ENCODE data around the gene SLC2A5.
"Not testable (repeated sequence)": the region's sequence is repeated elsewhere in the genome, so short reads cannot be mapped to it uniquely, and the experiment has no call there.

The SLC2A5 gene, protein sequence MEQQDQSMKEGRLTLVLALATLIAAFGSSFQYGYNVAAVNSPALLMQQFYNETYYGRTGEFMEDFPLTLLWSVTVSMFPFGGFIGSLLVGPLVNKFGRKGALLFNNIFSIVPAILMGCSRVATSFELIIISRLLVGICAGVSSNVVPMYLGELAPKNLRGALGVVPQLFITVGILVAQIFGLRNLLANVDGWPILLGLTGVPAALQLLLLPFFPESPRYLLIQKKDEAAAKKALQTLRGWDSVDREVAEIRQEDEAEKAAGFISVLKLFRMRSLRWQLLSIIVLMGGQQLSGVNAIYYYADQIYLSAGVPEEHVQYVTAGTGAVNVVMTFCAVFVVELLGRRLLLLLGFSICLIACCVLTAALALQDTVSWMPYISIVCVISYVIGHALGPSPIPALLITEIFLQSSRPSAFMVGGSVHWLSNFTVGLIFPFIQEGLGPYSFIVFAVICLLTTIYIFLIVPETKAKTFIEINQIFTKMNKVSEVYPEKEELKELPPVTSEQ

DNA sequence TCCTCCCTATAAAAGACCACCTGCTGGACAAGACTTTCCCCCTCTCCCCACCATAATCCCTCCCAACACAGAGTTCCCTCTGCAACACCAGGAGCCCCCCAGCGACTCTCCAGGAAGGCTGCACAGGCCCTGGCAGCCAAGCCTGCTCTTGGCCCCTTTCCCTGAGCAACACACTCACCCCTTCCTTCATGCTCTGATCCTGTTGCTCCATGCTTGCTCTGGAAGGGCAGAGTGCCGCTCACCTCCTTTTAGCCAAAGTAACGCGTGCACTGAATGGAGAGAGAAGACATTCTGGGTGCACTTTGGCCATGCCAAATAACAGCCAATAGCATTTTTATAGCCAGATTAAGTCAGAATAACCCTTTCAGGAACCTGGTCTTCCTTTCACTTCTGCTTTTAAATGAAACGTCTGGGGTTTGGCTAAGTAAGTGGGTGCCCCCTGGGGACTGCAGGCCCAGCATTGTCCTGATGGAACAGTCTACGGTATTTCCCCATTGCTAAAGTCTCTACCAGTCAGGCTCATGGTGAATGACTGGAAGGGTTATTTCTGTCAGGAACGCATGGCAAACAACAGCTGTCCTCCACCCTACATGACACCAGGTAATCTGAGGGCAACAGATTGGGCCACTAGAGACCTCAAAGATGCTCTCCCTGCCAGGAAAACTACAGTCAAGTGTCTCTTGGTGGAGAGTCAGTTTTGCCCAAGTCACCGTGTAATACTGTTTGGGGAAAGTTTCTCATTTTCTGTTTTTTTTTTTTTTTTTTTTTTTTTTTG is at the start of gene SLC2A5:
Gene SLC2A5 (minus strand): TSS at position 310 of the 775 bp plus-strand sequence. CDS start 99 bp downstream, at position 211.
- peak; percentile 77 for DNase-seq

DNA sequence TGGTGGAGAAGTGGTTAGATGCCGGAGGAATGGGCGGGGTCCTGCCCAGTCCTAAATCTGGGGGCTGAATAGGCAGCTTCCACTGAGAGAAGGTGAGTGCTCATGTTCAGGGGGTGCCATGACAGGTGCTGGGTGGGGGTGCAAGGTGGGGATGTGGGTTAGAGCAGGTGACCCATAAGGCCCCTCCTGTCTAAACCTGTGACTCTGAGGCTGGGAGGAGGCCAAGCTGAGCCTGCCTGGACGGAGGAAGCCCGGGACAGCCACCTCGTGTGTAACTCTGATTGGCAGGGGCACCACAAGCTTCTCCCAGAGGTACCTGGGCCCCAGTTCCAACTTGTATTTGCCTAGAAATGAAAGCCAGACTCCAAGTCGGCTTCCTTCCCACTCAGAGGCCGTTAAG is 48.8 kb upstream of the SLC2A5 start:
- DNase-seq, result no peak

DNA sequence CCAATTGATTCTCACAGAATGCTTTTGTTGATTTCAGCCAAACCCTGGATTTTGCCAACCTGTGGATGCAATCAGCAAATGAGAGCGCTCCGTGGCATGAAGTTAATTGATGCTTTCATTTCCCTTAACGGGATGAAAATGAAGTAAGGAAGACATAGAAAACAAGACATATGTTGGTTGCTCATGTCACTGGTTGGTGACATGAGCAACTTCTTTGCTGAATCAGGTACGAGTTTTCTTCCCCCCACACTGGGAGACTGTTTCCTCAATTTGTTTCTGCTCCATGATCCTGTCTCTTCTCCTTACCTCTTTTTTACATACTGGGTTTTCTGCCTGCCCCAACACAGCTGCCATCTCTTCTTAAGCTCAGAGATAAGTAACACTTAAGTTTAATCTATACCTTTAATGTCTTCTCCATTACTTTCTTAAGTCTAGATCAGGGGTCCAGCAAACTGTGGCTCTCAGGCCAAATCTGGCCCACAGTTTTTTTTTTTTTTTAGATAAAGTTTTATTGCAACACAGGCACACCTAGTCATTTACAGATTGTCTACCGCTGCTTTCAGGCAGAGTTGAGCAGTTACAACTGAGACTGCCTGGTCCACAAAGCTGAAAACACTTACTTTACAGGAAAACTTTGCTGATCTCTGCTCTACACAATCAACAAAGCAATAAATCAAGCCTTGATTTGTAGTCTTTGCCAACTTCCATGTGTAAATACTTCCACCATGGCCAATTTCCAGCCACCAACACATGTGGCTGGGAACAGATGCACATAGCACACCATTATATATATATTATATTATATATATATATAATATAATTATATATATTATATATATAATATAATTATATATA is 46.1 kb upstream of the SLC2A5 start:
- no peak for DNase-seq

DNA sequence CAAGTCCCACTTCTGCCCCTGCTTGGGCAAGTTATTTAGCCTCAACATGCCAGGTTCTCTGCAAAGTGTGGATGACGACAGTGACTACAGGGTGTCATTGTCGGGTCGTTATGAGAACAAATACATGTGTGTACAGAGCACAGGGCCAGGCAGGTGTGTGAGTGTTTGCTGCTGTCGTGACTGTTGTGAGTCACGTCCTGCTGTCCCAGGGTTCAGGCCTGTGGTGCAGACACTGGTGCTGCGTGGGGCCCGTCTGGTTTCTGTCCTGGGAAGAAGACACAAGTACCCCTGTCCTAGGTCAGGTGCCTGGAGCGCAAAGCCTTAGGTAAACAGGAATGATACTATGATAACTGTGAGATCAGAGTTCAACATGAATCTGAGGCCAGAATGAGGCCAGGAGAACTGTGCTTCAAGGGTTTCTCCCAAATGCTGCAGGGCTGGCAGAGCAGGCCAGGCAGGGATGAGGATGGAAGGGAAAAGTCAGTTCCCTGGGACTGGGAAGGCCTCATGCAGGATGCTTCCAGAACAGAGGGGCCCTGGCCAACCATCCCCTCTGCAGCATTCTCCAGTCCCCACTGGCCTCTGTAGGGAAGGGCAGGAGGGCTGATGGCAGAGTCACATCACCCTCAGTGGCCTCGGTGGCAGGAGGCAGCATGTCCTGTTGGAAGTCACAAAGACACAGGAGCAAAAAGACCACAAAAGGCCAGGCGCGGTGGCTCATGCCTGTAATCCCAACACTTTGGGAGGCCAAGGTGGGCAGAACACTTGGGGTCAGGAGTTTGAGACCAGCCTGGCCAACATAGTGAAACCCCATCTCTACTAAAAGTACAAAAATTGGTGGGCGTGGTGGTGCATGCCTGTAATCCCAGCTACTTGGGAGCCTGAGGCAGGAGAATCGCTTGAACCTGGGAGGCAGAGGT is 43.8 kb upstream of the SLC2A5 start:
- no peak for DNase-seq

DNA sequence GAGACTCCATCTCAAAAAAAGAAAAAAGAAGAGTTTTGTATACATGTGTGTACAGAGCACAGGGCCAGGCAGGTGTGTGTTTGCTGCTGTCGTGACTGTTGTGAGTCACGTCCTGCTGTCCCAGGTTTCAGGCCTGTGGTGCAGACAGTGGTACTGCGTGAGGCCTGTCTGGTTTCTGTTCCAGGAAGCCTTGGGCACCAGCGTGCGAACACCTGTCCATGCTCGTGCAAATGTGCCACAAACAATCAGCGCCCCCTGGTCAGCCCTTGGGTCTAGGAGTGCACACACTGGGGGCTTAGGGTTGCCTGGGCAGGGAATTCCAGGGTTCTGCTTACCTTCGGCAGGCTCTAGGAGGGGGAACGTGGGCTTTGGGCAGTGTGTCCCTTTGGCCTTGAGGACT is 42.5 kb upstream of the SLC2A5 start:
- DNase-seq, result no peak

DNA sequence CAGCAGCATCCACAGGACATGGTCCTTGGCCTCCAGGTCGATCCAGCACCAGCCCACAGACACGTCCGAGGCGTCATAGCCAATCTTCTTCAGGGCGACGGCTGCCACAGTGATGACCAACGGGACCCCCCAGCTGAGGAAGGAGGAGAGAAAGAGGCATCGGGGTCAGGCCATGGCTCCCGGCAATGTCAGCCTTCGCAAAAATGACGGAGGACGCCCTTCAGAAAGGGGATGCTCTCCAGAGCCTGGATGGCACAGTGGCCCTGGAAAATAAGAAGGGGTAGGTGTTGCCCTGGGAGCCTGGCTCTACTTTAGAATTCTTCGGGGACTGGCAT is 41.9 kb upstream of the SLC2A5 start:
- DNase-seq, result no peak

DNA sequence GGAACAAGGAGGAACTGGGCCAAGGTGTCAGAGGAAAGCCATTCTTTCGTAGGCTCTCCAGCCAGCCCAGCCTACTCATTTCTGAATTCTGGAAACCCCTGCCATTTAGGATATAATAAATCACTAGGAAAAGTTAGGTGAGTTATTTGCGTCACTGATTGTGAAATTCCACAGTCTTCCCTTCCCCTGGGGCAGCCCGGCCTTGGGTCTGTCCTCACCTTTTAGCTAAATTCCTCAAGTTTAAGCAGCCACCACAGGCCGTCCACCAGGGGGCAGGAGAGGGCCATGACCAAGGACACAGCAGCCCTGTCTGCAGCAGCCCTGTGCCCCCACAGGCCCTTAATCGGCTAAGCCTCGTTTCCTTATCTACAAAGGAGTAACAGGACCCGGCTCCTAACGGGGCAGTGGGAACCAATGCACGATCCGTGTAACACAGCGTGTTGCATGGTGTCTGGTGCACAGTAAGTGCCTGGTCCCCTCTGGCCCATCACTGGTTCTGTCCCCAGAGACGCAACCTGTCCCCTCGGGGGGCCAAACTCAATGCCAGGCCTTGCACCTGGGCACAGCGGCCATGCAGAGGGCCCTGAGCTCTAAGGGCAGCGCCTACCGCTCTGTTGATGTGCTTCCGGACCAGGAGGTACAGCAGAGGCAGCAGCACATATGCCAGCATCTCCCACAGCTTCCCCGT is 41.4 kb upstream of the SLC2A5 start:
- DNase-seq, result peak; percentile 55

DNA sequence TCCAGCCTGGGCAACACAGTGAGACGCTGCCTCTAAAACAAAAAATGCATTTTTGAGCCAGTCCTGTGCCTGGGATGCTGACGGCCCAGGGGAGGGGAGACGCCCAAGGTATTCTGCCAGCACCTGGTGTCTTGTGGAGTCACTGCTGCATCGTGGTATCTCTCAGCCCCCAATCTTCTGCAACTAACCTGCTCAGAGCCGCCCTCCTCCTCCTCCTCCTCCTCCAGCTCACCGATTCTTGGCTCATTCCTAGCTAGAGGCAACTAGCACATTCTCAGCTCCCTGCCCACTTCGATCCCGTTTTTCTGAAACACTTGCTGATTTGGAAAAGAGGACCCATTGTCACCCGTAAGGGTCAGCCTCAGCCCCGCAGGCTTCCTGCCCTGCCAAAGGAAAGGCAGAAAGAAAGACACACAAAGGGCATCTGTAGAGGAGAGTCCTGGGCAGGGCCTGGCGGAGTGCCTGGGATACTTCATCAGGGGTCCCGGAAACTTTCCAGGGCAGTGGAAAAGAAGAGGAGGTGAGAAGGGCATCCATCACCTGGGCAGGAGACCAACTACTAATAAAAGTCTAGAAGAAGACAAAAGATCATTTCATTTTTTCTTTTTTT is 38.7 kb upstream of the SLC2A5 start:
- no peak for DNase-seq

DNA sequence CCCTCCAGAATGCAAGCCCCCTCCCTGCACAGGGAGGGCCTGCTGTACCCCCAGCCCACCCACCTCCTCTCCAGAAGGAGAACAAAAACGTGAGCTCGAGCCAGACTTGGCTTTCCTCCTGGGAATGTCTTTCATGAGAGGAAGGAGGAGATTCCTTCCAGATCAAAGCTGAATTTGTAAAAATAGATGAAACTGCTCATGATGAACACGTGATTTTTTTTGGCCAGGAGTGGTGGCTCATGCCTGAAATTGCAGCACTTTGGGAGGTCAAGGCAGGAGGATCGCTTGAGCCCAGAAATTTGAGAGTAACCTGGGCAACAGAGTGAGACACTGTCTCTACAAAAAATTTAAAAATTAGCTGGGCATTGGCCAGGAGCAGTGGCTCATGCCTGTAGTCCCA is 37.7 kb upstream of the SLC2A5 start:
- DNase-seq, result no peak

DNA sequence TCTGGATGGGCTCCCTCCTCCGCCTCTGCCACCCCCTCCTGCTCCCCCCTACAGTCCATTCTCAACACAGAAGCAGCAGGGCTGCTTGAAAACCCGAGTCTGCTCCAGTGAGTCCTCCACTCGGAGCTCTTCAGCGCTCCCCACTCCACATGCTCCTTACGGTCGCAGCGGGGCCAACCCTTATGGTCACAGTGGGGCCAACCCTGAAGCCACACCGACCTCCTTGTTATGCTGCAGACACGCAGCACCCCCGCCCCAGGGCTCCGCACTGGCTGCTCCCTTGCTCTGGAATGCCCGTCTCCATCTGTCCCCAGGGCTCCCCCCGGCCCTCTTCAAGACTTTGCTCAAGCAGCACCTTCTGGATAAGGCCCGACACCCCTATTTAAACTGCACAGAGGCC is 36.9 kb upstream of the SLC2A5 start:
- no peak for DNase-seq

DNA sequence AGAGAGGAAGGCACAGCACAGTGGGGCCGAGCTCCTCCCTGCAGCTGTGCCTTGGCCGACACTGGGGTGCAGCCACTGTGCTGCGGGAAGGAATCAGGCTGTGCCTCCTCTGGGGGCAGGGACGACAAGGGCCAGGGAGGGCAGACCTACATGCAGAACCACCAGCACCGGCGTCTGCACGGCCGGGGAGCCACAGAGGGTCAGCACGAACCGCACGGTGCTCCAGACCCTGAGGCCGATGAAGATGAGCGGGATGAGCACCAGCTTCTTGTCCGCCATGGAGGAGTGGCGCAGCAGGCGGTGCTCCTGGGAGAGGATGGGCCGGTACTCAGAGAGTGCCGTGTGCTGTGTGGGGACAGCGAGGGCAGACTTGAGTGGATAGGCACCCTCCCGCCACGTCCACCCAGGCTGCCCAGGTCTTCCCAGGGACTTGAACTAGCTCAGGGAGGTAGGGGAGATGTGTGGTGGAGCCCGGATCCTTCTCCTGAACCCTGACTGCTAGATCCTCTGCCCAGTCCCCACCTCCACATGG is 36.0 kb upstream of the SLC2A5 start:
- no peak for DNase-seq

DNA sequence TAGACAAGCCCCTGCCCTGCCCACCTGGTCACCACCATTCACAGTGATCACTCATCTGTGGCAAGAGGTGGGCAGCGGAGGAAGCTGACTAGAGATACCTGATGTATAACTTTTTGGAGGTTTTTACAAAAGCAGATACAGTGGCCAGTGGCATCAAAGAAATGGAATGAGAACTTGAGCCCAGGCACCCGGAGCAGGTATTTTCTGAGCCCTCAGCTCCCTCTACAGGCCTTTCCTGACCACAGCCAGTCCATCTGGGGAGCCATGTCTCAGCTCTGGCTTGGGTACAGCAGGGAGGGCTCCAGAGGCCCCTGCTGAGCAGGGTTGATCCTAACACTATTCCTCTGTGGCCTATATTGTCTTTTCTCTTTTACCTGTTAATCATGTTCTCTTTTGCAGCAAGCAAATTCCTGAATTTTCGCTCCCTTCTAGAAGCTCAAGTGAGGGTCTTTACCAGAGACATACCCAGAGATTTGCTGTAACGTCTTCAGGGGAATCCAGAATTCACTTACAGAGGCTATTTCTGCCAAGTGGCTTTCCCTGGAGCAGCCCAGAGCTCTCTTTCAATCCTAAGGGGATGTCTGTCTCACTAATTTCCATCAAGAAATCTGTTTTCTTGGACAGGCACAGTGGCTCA is 32.2 kb upstream of the SLC2A5 start:
- DNase-seq, result peak; percentile 54

DNA sequence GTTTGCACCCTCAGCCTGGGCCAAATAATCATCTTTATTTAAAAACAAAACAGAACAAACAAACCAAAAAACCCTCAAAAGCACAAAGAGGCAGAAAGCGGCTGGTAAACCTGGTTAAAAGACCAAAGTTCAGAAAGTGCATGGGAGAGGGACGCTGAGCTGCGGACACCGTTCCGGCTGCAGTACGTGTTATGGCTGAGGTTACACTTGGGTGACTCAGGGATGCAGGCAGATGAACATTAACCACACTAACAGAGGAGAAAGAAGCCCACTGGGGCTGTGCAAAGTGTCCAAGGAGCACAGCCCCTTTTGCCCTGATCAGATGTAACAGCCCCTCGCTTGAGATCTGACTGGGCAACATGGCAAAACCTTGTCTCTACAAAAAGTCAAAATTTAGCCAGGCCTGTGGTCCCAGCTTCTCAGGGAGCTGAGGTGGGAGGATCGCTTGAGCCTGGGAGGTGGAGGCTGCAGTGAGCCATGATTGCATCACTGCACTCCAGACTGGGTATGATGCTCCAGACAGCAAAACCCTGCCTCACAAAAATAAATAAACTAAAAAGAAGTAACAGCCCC is 31.1 kb upstream of the SLC2A5 start:
- DNase-seq, result no peak

DNA sequence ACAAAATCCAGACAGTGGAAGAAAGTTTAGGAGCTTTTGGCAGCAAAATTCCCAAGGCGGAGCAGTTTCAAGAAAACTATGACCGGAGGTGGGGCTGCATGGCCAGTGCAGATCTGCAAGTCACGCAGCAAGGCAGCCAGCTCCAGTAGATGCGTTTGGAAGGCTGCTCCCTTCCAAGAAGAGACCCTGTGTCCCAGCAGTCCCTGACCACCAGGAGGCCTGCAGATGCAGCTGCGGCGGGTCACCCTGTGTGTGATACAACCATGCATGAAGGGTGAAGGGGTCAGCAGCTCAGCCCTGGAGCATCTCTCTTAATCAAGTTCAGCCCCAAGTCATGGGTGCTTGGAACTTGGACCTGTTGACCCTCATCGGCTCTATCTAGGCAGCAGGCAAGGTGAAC is 30.1 kb upstream of the SLC2A5 start:
- no peak for DNase-seq

DNA sequence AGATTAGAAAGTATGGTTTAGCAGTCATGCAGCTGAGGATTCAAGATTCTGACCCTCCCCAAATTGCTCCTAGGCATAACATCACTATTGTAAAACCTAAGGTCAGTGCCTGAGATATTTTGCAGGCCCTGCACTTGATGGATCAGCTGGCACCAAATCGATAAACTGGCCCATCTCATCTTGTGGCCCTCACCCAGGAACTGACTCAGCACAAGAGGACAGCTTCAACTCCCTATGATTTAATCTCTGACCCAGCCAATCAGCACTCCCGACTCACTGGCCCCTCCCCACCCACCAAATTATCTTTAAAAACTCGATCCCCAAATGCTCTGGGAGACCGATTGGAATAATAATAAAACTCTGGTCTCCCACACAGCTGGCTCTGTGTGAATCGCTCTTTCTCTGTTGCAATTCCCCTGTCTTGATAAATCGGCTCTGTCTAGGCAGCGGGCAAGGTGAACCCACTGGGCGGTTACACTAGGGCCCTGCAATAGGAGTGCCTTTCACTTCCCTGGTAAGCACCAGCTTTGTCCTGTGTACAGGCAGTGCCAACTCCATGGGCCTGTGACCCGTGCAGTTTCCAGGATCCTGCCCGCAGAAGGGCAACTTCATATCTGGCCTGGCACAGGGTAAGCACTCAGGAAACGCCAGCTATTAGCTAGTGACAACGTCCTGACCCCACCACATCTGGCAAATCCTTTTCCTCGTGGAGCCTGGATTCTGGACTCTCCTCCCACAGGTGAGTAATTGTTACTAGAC is 28.7 kb upstream of the SLC2A5 start:
- no peak for DNase-seq

DNA sequence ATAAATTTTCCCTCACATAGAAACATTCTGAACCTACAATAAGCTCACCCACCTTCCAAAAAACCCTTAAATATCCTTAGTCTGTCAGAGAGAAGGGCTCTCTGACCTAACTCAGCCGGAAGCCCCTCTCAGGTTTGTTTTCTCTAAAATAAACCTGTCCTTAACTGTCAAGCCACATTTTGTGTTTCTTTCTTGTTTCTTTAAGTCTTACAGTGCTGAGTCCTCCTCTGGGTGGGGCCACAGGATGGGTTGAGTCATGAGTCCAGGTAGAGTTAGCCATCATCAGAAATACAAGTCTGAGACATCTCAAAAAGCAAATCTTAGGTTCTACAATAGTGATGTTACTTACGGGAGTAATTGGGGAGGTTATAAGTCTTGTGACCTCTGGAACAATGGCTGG is 26.4 kb upstream of the SLC2A5 start:
- DNase-seq, result no peak

DNA sequence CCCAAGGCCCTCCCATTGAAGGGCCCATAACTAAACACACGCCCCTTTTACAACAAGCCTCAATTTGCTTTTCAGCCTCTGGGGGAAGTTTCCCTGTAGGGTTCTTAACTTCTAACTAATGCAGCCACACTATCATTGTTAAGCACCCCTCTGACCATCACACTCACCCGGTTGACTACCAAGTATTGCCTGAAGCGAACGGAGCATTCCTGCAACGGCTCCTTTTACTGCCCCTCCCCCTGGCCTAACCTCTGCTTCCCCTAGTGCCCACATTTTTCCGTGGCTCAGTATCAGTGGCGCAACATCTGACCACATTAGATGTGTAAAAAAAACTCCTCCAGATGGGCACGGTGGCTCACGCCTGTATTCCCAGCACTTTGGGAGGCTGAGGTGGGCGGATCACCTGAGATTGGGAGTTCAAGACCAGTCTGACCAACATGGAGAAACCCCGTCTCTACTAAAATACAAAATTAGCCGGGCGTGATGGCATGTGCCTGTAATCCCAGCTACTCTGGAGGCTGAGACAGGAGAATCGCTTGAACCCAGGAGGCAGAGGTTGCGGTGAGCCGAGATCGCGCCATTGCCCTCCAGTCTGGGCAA is 24.7 kb upstream of the SLC2A5 start:
- not testable (repeated sequence) for DNase-seq

DNA sequence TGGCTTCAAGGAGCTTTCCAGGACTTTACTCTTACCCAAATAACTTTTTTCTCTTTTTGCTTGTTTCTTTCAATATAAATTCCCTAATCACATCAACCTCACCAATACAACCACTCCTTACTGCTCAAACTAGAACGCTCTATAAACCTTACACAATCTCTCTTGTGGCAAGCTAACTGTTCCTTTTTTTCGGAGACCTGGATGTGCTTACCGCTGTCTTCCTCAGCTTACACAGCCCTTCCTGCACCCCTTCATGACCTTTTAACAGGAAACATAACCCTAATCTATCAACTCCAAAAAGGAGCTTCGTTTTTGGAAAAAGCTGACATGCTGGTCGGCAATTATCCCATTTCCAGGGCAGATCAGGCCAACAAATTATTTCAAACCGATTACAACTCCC is 24.1 kb upstream of the SLC2A5 start:
- DNase-seq, result no peak

DNA sequence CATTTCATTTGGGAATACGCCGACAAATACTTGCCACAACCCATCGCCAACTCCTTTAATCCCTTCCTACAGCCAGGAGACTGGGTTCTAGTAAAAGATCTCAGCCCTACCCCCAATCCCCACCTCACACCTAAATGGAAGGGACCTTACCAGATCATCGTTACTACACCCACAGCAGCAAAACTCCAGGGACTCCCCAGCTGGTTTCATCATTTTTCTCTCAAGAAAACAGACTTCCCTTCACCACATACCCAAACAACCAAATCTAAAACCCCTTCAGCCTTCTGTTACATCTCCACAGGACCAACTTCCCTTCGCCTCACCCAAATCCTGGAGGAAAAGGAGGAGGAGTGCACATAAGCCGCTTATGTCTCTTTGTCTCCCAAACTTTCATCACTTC is 23.7 kb upstream of the SLC2A5 start:
- DNase-seq, result no peak

Measured in NCI-H1694 treated with DMSO at 0.1 percent for 48 hours (cell line).